Right ventricle myocardium inferior (tissue), 1 donor: Measurements from ENCODE around the gene PTPRN2. TPM values are rescaled to one million over a fixed set of nuclear protein-coding genes. Genes with fewer than 3 reads are reported as not detected.
"Not testable (repeated sequence)": the region's sequence is repeated elsewhere in the genome, so short reads cannot be mapped to it uniquely, and the experiment has no call there.

Experiments
- ATAC-seq: fragments of 200-7000 bp; cut with Tn5 transposase; one replicate; pipeline ENCODE4 v1.9.1; 2020; ENCODE audit warnings: mild to moderate bottlenecking, moderate library complexity
- DNase-seq: peaks from one replicate; pipeline ENCODE4 v3.0.0; 2021; ENCODE audit errors: missing footprints
- intact Hi-C: fragments of 100-400 bp; cut with DNase I; formaldehyde crosslinking; loops from one replicate; pipeline ENCODE4 v1.11.0; 2022
- total RNA-seq: library from RNA; stranded (reverse); fragmentation: NEBNext Ultra II Directional; extraction: Animal tissue kit (Norgen Biotek cat#: 25700); gene quantifications from one replicate; pipeline ENCODE4 v1.2.1, GENCODE V29; 2021
- donor health status: DM: no; HTN: yes; CAD: no; lungs with severe emphysema.

PTPRN2 gene
- total RNA-seq, 1 donor from 2014 or later: 1.6 TPM

- intact Hi-C loops: loop anchor here (10.0 kb wide), 2 partner anchors 97 to 147 kb away; no protein-coding TSS in a partner anchor
- DNase-seq (no peak), ATAC-seq (no peak)
Measured at GRCh38 chr7:157908006-157908782, 679.4 kb downstream of the PTPRN2 start.

GRCh38 chr7:157907091-157907490 is 680.5 kb downstream of the PTPRN2 start:
- ATAC-seq: no peak
- intact Hi-C loops: loop anchor here (10.0 kb wide), 2 partner anchors 98 to 148 kb away; no protein-coding TSS in a partner anchor
- DNase-seq: no peak

- ATAC-seq: no peak
- intact Hi-C loops: loop anchor here (10.0 kb wide), 2 partner anchors 98 to 148 kb away; no protein-coding TSS in a partner anchor
- DNase-seq: no peak
Measured at GRCh38 chr7:157906583-157906982, 681.0 kb downstream of the PTPRN2 start.

- ATAC-seq: peak; percentile 46
- intact Hi-C loops: loop anchor here (10.0 kb wide), 2 partner anchors 99 to 149 kb away; no protein-coding TSS in a partner anchor
Measured at GRCh38 chr7:157905651-157906461, 681.8 kb downstream of the PTPRN2 start.

GRCh38 chr7:157904866-157905570 is 682.6 kb downstream of the PTPRN2 start:
- DNase-seq (no peak), ATAC-seq (no peak)
- intact Hi-C loops: loop anchor here (10.0 kb wide), 2 partner anchors 100 to 150 kb away; no protein-coding TSS in a partner anchor

More at GRCh38 chr7:157905651-157906461, 681.8 kb downstream of the PTPRN2 start:
- DNase-seq: no peak

GRCh38 chr7:157904211-157904865 is 683.3 kb downstream of the PTPRN2 start:
- intact Hi-C loops: loop anchor here (10.0 kb wide), 2 partner anchors 100 to 150 kb away; no protein-coding TSS in a partner anchor
- no peak for DNase-seq
- ATAC-seq: no peak

GRCh38 chr7:157903710-157904109 is 683.9 kb downstream of the PTPRN2 start:
- intact Hi-C loops: loop anchor here (10.0 kb wide), 2 partner anchors 101 to 151 kb away; no protein-coding TSS in a partner anchor
- ATAC-seq (no peak), DNase-seq (no peak)

- DNase-seq (no peak), ATAC-seq (no peak)
- intact Hi-C loops: loop anchor here (10.0 kb wide), 2 partner anchors 102 to 152 kb away; no protein-coding TSS in a partner anchor
Measured at GRCh38 chr7:157903296-157903695, 684.3 kb downstream of the PTPRN2 start.

GRCh38 chr7:157901816-157902610 is 685.6 kb downstream of the PTPRN2 start:
- intact Hi-C loops: loop anchor here (10.0 kb wide), 2 partner anchors 103 to 153 kb away; no protein-coding TSS in a partner anchor
- not testable (repeated sequence) for DNase-seq, ATAC-seq

GRCh38 chr7:157901166-157901565 is 686.5 kb downstream of the PTPRN2 start:
- no peak for ATAC-seq
- intact Hi-C loops: loop anchor here (10.0 kb wide), 2 partner anchors 104 to 154 kb away; no protein-coding TSS in a partner anchor
- no peak for DNase-seq

GRCh38 chr7:157900556-157900955 is 687.1 kb downstream of the PTPRN2 start:
- intact Hi-C loops: loop anchor here (10.0 kb wide), 2 partner anchors 104 to 154 kb away; no protein-coding TSS in a partner anchor
- no peak for DNase-seq
- no peak for ATAC-seq

GRCh38 chr7:157900011-157900410 is 687.6 kb downstream of the PTPRN2 start:
- DNase-seq (no peak), ATAC-seq (peak; percentile 39)
- intact Hi-C loops: loop anchor here (10.0 kb wide), 2 partner anchors 105 to 155 kb away; no protein-coding TSS in a partner anchor

GRCh38 chr7:157898802-157899505 is 688.7 kb downstream of the PTPRN2 start:
- intact Hi-C loops: no loop called here
- DNase-seq (no peak), ATAC-seq (no peak)

GRCh38 chr7:157898261-157898660 is 689.4 kb downstream of the PTPRN2 start:
- intact Hi-C loops: no loop called here
- DNase-seq: no peak

GRCh38 chr7:157897681-157898080 is 689.9 kb downstream of the PTPRN2 start:
- DNase-seq: no peak
- no peak for ATAC-seq
- intact Hi-C loops: no loop called here

More at GRCh38 chr7:157898261-157898660, 689.4 kb downstream of the PTPRN2 start:
- no peak for ATAC-seq

GRCh38 chr7:157896774-157897555 is 690.7 kb downstream of the PTPRN2 start:
- DNase-seq (no peak), ATAC-seq (no peak)
- intact Hi-C loops: no loop called here
